Mesendoderm (in vitro differentiated cells): Measurements from ENCODE around the gene MICU1.
"Not testable (repeated sequence)": the region's sequence is repeated elsewhere in the genome, so short reads cannot be mapped to it uniquely, and the experiment has no call there.

ENCODE experiments used
- DNase-seq: peaks from one replicate; pipeline ENCODE4 v3.0.0; 2013
- H2AK5ac ChIP-seq: 2 replicates; pipeline ENCODE4 v1.6.1; 2013; ENCODE audit warnings: low read length, inconsistent platforms
- H2BK120ac ChIP-seq: 2 replicates; pipeline ENCODE4 v1.6.1; 2013; ENCODE audit warnings: low read depth, mild to moderate bottlenecking, low read length, moderate library complexity, mixed read lengths
- H2BK15ac ChIP-seq: replicated peaks from 2 replicates; pipeline ENCODE4 v1.6.1; 2013; ENCODE audit warnings: low read depth, mild to moderate bottlenecking, moderate library complexity
- H2BK5ac ChIP-seq: 2 replicates; pipeline ENCODE4 v1.6.1; 2013; ENCODE audit warnings: low read length, inconsistent platforms
- H3K18ac ChIP-seq: 2 replicates; pipeline ENCODE4 v1.6.1; 2013; ENCODE audit warnings: mild to moderate bottlenecking, low read length, mixed read lengths
- H3K23ac ChIP-seq: one replicate; pipeline ENCODE4 v1.6.1; 2013; ENCODE audit warnings: low read length
- H3K27ac ChIP-seq: 2 replicates; pipeline ENCODE4 v1.5.1; 2013; ENCODE audit warnings: low read depth, mild to moderate bottlenecking, inconsistent platforms, low read length, moderate library complexity
- H3K27me3 ChIP-seq: 2 replicates; pipeline ENCODE4 v1.6.1; 2013; ENCODE audit warnings: low read length, control low read depth, mild to moderate bottlenecking, inconsistent platforms; ENCODE audit not compliant: insufficient read depth, poor library complexity
- H3K36me3 ChIP-seq: 2 replicates; pipeline ENCODE4 v1.6.1; 2013; ENCODE audit warnings: low read length, inconsistent platforms; ENCODE audit not compliant: control insufficient read depth, insufficient read depth
- H3K4ac ChIP-seq: one replicate; pipeline ENCODE4 v1.6.1; 2013; ENCODE audit warnings: low read depth, mild to moderate bottlenecking, low read length, moderate library complexity
- H3K4me1 ChIP-seq: 2 replicates; pipeline ENCODE4 v1.6.1; 2013; ENCODE audit warnings: low read depth, low read length, inconsistent platforms; ENCODE audit not compliant: control insufficient read depth
- H3K4me2 ChIP-seq: 2 replicates; pipeline ENCODE4 v1.6.1; 2013; ENCODE audit warnings: low read length
- H3K4me3 ChIP-seq: 2 replicates; pipeline ENCODE4 v1.5.1; 2013; ENCODE audit warnings: mild to moderate bottlenecking, low read length
- H3K56ac ChIP-seq: one replicate; pipeline ENCODE4 v1.6.1; 2013; ENCODE audit warnings: low read length
- H3K79me1 ChIP-seq: 2 replicates; pipeline ENCODE4 v1.6.1; 2013; ENCODE audit warnings: low read length, inconsistent platforms
- H3K79me2 ChIP-seq: 2 replicates; pipeline ENCODE4 v1.6.1; 2013; ENCODE audit warnings: mild to moderate bottlenecking, low read length; ENCODE audit not compliant: control insufficient read depth, insufficient read depth
- H3K9ac ChIP-seq: 2 replicates; pipeline ENCODE4 v1.6.1; 2013; ENCODE audit warnings: low read length, inconsistent platforms
- H4K5ac ChIP-seq: one replicate; pipeline ENCODE4 v1.6.1; 2013; ENCODE audit warnings: low read length
- H4K8ac ChIP-seq: one replicate; pipeline ENCODE4 v1.6.1; 2013; ENCODE audit warnings: low read depth, mild to moderate bottlenecking, control low read depth, low read length, moderate library complexity
- WGBS: extraction: QIAGEN DNeasy Blood & Tissue Kit; methylation state at CpG from one replicate; pipeline ENCODE4 v1.1.7; 2013; ENCODE audit warnings: low lambda C conversion rate, missing lambda C conversion rate; ENCODE audit not compliant: insufficient coverage; ENCODE audit errors: extremely low coverage; 5-methylcytosine and 5-hydroxymethylcytosine counted together

MICU1 gene

GRCh38 chr10:72388062-72388461, 237.8 kb downstream of the MICU1 start:
- Histone ChIP-seq H3K79me1 (no peaks in the 10 kb centered on the region), H4K5ac (no peak overlapping the region), H3K4me1 (no peaks in the 10 kb centered on the region), H2AK5ac (no peak overlapping the region), H3K4ac (no peak overlapping the region), H3K4me2 (no peak overlapping the region), H2BK120ac (no peak overlapping the region), H3K18ac (no peak overlapping the region), H3K27me3 (no peaks in the 10 kb centered on the region), H3K27ac (no peak overlapping the region), H4K8ac (no peak overlapping the region), H3K9ac (no peak overlapping the region), H3K79me2 (no peaks in the 10 kb centered on the region), H3K4me3 (no peak overlapping the region), H2BK15ac (no peak overlapping the region), H3K56ac (no peak overlapping the region), H2BK5ac (no peak overlapping the region), H3K36me3 (no peaks in the 10 kb centered on the region), H3K23ac (no peak overlapping the region)
- no peak for DNase-seq
- no CpG with 5 or more reads among the region's 5 CpGs for WGBS

GRCh38 chr10:72386916-72387586, 238.8 kb downstream of the MICU1 start:
- no peak overlapping the region for H3K9ac ChIP-seq
- H3K27ac ChIP-seq: no peak overlapping the region
- H3K27me3 ChIP-seq: no peaks in the 10 kb centered on the region
- no peak overlapping the region for H2BK5ac ChIP-seq
- no peaks in the 10 kb centered on the region for H3K4me1 ChIP-seq
- no peak overlapping the region for H2AK5ac ChIP-seq
- H3K79me1 ChIP-seq: no peaks in the 10 kb centered on the region
- no CpG with 5 or more reads among the region's 3 CpGs for WGBS
- DNase-seq: peak; percentile 23
- no peak overlapping the region for H4K8ac ChIP-seq
- H2BK15ac ChIP-seq: no peak overlapping the region
- H3K4me2 ChIP-seq: no peak overlapping the region
- no peaks in the 10 kb centered on the region for H3K36me3 ChIP-seq
- H4K5ac ChIP-seq: no peak overlapping the region
- no peak overlapping the region for H3K4me3 ChIP-seq
- no peak overlapping the region for H2BK120ac ChIP-seq
- no peak overlapping the region for H3K18ac ChIP-seq
- H3K56ac ChIP-seq: no peak overlapping the region
- H3K23ac ChIP-seq: no peak overlapping the region
- no peak overlapping the region for H3K4ac ChIP-seq
- no peaks in the 10 kb centered on the region for H3K79me2 ChIP-seq

- Histone ChIP-seq H3K4me1 (no peaks in the 10 kb centered on the region), H4K5ac (no peak overlapping the region), H3K23ac (no peak overlapping the region), H3K56ac (no peak overlapping the region), H3K27me3 (no peaks in the 10 kb centered on the region), H3K79me1 (no peaks in the 10 kb centered on the region), H4K8ac (no peak overlapping the region), H2BK15ac (no peak overlapping the region), H3K4ac (no peak overlapping the region), H3K27ac (no peak overlapping the region), H3K18ac (no peak overlapping the region), H3K4me3 (no peak overlapping the region), H3K9ac (no peak overlapping the region), H2BK5ac (no peak overlapping the region), H3K4me2 (no peak overlapping the region), H3K36me3 (no peaks in the 10 kb centered on the region), H2AK5ac (no peak overlapping the region), H2BK120ac (no peak overlapping the region), H3K79me2 (no peaks in the 10 kb centered on the region)
- whole genome bisulfite sequencing: no CpG with 5 or more reads among the region's 4 CpGs
- DNase-seq: peak; percentile 26
Measured at GRCh38 chr10:72385724-72386123, 240.2 kb downstream of the MICU1 start.

- H3K18ac ChIP-seq: not testable (repeated sequence)
Measured at GRCh38 chr10:72384982-72385381, 240.9 kb downstream of the MICU1 start.

GRCh38 chr10:72379776-72380175, 246.1 kb downstream of the MICU1 start:
- H2AK5ac ChIP-seq: no peak overlapping the region

More at GRCh38 chr10:72384982-72385381, 240.9 kb downstream of the MICU1 start:
- H3K56ac ChIP-seq, H3K4me1 ChIP-seq, DNase-seq, H3K79me2 ChIP-seq, H3K4ac ChIP-seq, H3K4me3 ChIP-seq, H2AK5ac ChIP-seq, H3K9ac ChIP-seq, H3K27ac ChIP-seq, H3K27me3 ChIP-seq, H3K36me3 ChIP-seq, H3K4me2 ChIP-seq, H2BK15ac ChIP-seq, H4K8ac ChIP-seq, H2BK120ac ChIP-seq, H4K5ac ChIP-seq, H2BK5ac ChIP-seq, H3K79me1 ChIP-seq, H3K23ac ChIP-seq: not testable (repeated sequence)
- WGBS: no CpG with 5 or more reads among the region's 7 CpGs

GRCh38 chr10:72379062-72379461, 246.8 kb downstream of the MICU1 start:
- H3K56ac ChIP-seq: no peak overlapping the region
- H3K9ac ChIP-seq: no peak overlapping the region
- no peak overlapping the region for H3K4me2 ChIP-seq
- no peak for DNase-seq
- H3K4ac ChIP-seq: no peak overlapping the region
- H3K36me3 ChIP-seq: no peaks in the 10 kb centered on the region
- H2BK5ac ChIP-seq: no peak overlapping the region
- no peak overlapping the region for H2BK15ac ChIP-seq
- no peak overlapping the region for H2BK120ac ChIP-seq
- H3K79me2 ChIP-seq: no peaks in the 10 kb centered on the region
- no peaks in the 10 kb centered on the region for H3K4me1 ChIP-seq
- WGBS: no CpG with 5 or more reads among the region's 2 CpGs
- H2AK5ac ChIP-seq: no peak overlapping the region
- H3K4me3 ChIP-seq: no peak overlapping the region
- H4K8ac ChIP-seq: no peak overlapping the region
- H3K79me1 ChIP-seq: no peaks in the 10 kb centered on the region
- H3K27me3 ChIP-seq: no peaks in the 10 kb centered on the region
- H3K27ac ChIP-seq: no peak overlapping the region
- no peak overlapping the region for H4K5ac ChIP-seq
- H3K18ac ChIP-seq: no peak overlapping the region
- H3K23ac ChIP-seq: no peak overlapping the region

More at GRCh38 chr10:72379776-72380175, 246.1 kb downstream of the MICU1 start:
- Histone ChIP-seq H3K4me1 (no peaks in the 10 kb centered on the region), H3K27ac (no peak overlapping the region), H2BK15ac (no peak overlapping the region), H3K4me2 (no peak overlapping the region), H3K4ac (no peak overlapping the region), H2BK5ac (no peak overlapping the region), H2BK120ac (no peak overlapping the region), H3K36me3 (no peaks in the 10 kb centered on the region), H3K23ac (no peak overlapping the region), H3K79me2 (no peaks in the 10 kb centered on the region), H3K9ac (no peak overlapping the region), H3K27me3 (no peaks in the 10 kb centered on the region), H3K56ac (no peak overlapping the region), H3K79me1 (no peaks in the 10 kb centered on the region), H4K5ac (no peak overlapping the region), H3K18ac (peak overlapping the region; percentile 73), H4K8ac (no peak overlapping the region), H3K4me3 (no peak overlapping the region)
- WGBS: no CpG with 5 or more reads among the region's 2 CpGs
- no peak for DNase-seq
